Neutrophil (primary cell): Measurements from ENCODE around the gene SLC6A16.

ENCODE experiments used
- H3K27ac ChIP-seq: fragments of 200-600 bp; sonication (generic); 2 replicates; pipeline ENCODE4 v1.5.1; 2016; ENCODE audit warnings: mild to moderate bottlenecking, moderate library complexity
- H3K27me3 ChIP-seq: fragments of 200-600 bp; sonication (generic); 2 replicates; pipeline ENCODE4 v1.6.0; 2016; ENCODE audit warnings: mild to moderate bottlenecking
- H3K36me3 ChIP-seq: fragments of 200-600 bp; sonication (generic); 2 replicates; pipeline ENCODE4 v1.5.1; 2017
- H3K4me1 ChIP-seq, 2 experiments: fragments of 200-600 bp in 1 of 2; sonication (generic) in 1 of 2; 1 replicate in 1 of 2; 2 replicates in 1 of 2; pipeline versions ENCODE4 v1.5.1 to v1.6.1; 2013 to 2016; ENCODE audit warnings: low read depth in 1 of 2, low read length in 1 of 2, mild to moderate bottlenecking in 1 of 2, moderate library complexity in 1 of 2; ENCODE audit not compliant: control insufficient read depth in 1 of 2, insufficient read depth in 1 of 2
- H3K4me3 ChIP-seq, 2 experiments: fragments of 200-600 bp in 1 of 2; sonication (generic) in 1 of 2; 1 replicate in 1 of 2; 2 replicates in 1 of 2; pipeline ENCODE4 v1.5.1; 2013 to 2016; ENCODE audit warnings: low read depth in 1 of 2, low read length in 1 of 2, mild to moderate bottlenecking in 1 of 2, moderate library complexity in 1 of 2
- H3K9me3 ChIP-seq: fragments of 200-600 bp; sonication (generic); 2 replicates; pipeline ENCODE4 v1.5.1; 2016
- CTCF ChIP-seq: fragments of 200-600 bp; sonication (generic); IDR thresholded peaks from 2 replicates; pipeline ENCODE4 v1.5.1; 2016; ENCODE audit warnings: antibody characterized with exemption

SLC6A16 gene

GRCh38 chr19:49342291-49342721 is 17.3 kb upstream of the SLC6A16 start:
- no peak for TF ChIP-seq CTCF
- Histone ChIP-seq H3K27ac (no peak overlapping the region), H3K27me3 (no peaks in the 10 kb centered on the region), H3K36me3 (peaks cover 44% of the 10 kb centered on the region), H3K4me3 (no peak overlapping the region), H3K9me3 (no peaks in the 10 kb centered on the region), H3K4me1 (peaks cover 1 to 7% of the 10 kb centered on the region in 2 experiments)

- TF ChIP-seq CTCF: no peak
- Histone ChIP-seq H3K4me3 (no peak overlapping the region), H3K36me3 (peaks cover 51% of the 10 kb centered on the region), H3K9me3 (no peaks in the 10 kb centered on the region), H3K27me3 (no peaks in the 10 kb centered on the region), H3K27ac (no peak overlapping the region), H3K4me1 (peaks cover 14 to 19% of the 10 kb centered on the region in 2 experiments)
Observed at GRCh38 chr19:49340865-49341718, 16.1 kb upstream of the SLC6A16 start.

- H3K9me3 ChIP-seq: no peaks in the 10 kb centered on the region
- H3K4me3 ChIP-seq: no peak overlapping the region
- H3K27ac ChIP-seq: peak overlapping the region; percentile 63
- H3K4me1 ChIP-seq: peaks cover 19 to 26% of the 10 kb centered on the region in 2 experiments
- no peaks in the 10 kb centered on the region for H3K27me3 ChIP-seq
- TF ChIP-seq CTCF: no peak
- H3K36me3 ChIP-seq: peaks cover 51% of the 10 kb centered on the region
Observed at GRCh38 chr19:49340069-49340864, 15.3 kb upstream of the SLC6A16 start.

- no peak overlapping the region for H3K27ac ChIP-seq
- H3K4me1 ChIP-seq: peaks cover 26 to 34% of the 10 kb centered on the region in 2 experiments
- no peak for TF ChIP-seq CTCF
- no peak overlapping the region for H3K4me3 ChIP-seq
- no peaks in the 10 kb centered on the region for H3K9me3 ChIP-seq
- peaks cover 51% of the 10 kb centered on the region for H3K36me3 ChIP-seq
- H3K27me3 ChIP-seq: no peaks in the 10 kb centered on the region
Observed at GRCh38 chr19:49339301-49340068, 14.5 kb upstream of the SLC6A16 start.

GRCh38 chr19:49338691-49339300 is 13.8 kb upstream of the SLC6A16 start:
- Histone ChIP-seq H3K4me3 (no peak overlapping the region), H3K27ac (no peak overlapping the region), H3K9me3 (no peaks in the 10 kb centered on the region), H3K4me1 (peaks cover 33 to 41% of the 10 kb centered on the region in 2 experiments), H3K27me3 (no peaks in the 10 kb centered on the region), H3K36me3 (peaks cover 51% of the 10 kb centered on the region)
- no peak for TF ChIP-seq CTCF
